Right lobe of liver (tissue), 6 donors: Measurements from ENCODE around the gene CTU2. TPM values are rescaled to one million over a fixed set of nuclear protein-coding genes. Genes with fewer than 3 reads are reported as not detected.

ENCODE experiments used
- ATAC-seq, 4 donors: fragments of 200-7000 bp; cut with Tn5 transposase; one replicate each; pipeline ENCODE4 v1.9.1; 2020; ENCODE audit warnings: mild to moderate bottlenecking in 4 of 4, moderate library complexity in 4 of 4
- DNase-seq, 3 donors: peaks; one replicate each; pipeline ENCODE4 v3.0.0-alpha.2; 2020
- H3K27ac ChIP-seq, 3 donors: fragments of 200-600 bp; one replicate each; pipeline ENCODE4 v1.8.0; 2022
- H3K27me3 ChIP-seq, 2 donors: fragments of 200-600 bp; one replicate each; pipeline ENCODE4 v1.8.0; 2022
- H3K36me3 ChIP-seq, 4 donors: fragments of 200-600 bp; sonication (generic) in 1 of 4; one replicate each; pipeline versions ENCODE4 v1.5.1 to v1.8.0; 2017 to 2022; ENCODE audit warnings: control low read depth in 1 of 4
- H3K4me1 ChIP-seq, 4 donors: fragments of 200-600 bp; sonication (generic) in 1 of 4; one replicate each; pipeline versions ENCODE4 v1.5.1 to v1.8.0; 2017 to 2022; ENCODE audit warnings: control low read depth in 1 of 4
- H3K4me3 ChIP-seq, 3 donors: fragments of 200-600 bp; one replicate each; pipeline ENCODE4 v1.8.0; 2022
- H3K9me3 ChIP-seq, 4 donors: fragments of 200-600 bp; sonication (generic) in 1 of 4; one replicate each; pipeline versions ENCODE4 v1.5.1 to v1.8.0; 2017 to 2022; ENCODE audit warnings: control low read depth in 1 of 4
- POLR2A ChIP-seq: fragments of 450-650 bp; IDR thresholded peaks from one replicate; pipeline ENCODE4 v1.6.1; 2017; ENCODE audit warnings: antibody characterized with exemption, mild to moderate bottlenecking
- WGBS: methylation state at CpG from one replicate; pipeline ENCODE4 v1.1.6; 2018; ENCODE audit warnings: low coverage, low lambda C conversion rate; ENCODE audit not compliant: insufficient coverage; ENCODE audit errors: missing lambda C conversion rate; 5-methylcytosine and 5-hydroxymethylcytosine counted together
- intact Hi-C, 2 donors: fragments of 100-400 bp; cut with DNase I; formaldehyde crosslinking; loops; one replicate each; pipeline versions ENCODE4 v1.11.2 to v1.14.1; 2022
- total RNA-seq, 6 experiments: library from RNA; depleted of rRNA in 2 of 6; stranded (reverse); fragments of >200 nt in 2 of 6; fragmentation: NEBNext Ultra II Directional in 3 of 6; extraction: Animal tissue kit (Norgen Biotek cat#: 25700) in 3 of 6; gene quantifications; one replicate each; pipeline versions ENCODE4 v1.1.0 to v1.2.4, GENCODE V29; 2016 to 2023
- TF ChIP-seq, protein P1 (sequence below), 4 donors: fragments of 200-600 bp in 3 of 4; fragments of 450-650 bp in 1 of 4; IDR thresholded peaks; one replicate each; pipeline versions ENCODE4 v1.5.1 to v1.8.0; 2016 to 2022; ENCODE audit warnings: antibody characterized with exemption in 4 of 4, mild to moderate bottlenecking in 2 of 4
- donor health status: DM: no; HTN: yes; CAD: no.
- donor health status: DM: no; HTN: no; CAD: no.
- donor health status: DM: no; HTN: no; CAD: no.
- donor health status: DM: no; HTN: yes; CAD: no.
- donor health status: DM: no; HTN: yes; CAD: no.

CTU2 gene
- total RNA-seq, 6 experiments from 2014 or later, result 5.0 to 9.5 (median 8.2) TPM

DNA sequence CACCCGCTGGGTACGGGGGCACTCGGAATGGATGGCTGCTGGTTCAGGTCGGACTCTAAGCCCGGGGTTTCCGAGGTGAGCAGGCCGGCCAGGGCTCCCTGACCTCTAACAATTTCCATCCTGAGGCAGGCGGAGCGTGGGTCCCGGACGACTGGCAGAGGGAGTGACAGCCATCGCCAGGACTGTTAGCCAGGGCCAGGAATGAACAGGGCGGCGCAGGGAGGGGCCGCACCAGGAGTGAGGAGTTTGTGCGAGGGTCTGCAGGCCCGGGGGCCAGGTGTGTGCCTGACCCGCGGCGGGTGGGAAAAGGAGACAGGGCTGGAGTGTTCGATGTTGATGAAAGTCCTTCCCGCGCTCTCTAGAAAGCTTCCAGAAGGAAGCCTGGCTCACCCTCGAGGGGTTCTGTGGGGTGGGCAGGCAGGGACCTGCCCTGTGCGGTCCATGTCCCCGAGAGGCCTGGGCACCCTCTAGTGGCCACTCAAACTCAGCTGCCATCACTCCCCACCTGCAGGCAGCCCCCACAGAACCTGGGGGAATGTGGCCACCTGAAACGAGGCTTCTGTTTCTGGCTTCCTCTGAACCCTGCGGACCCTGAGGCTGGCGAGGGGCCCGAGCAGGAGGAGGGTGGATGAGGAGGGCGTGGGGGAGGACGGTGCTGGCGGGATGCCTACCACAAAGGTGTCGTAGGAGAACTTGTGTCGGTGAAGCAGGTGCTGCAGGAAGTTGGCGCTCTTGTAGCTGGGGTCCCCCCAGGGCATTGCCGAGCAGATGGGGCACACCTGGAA is 8.3 kb upstream of the CTU2 start:
- whole genome bisulfite sequencing, result 77% methylated on average over 9 of the region's 37 CpGs
- intact Hi-C loops, result no loop called here
- no peaks in the 10 kb centered on the region for H3K27me3 ChIP-seq
- H3K4me1 ChIP-seq, result peaks cover 0 to 4% (median 0%) of the 10 kb centered on the region in 4 donors
- ATAC-seq (peak in 2 of 4 donors; percentile 5 to 7), DNase-seq (no peak)
- no peak overlapping the region for H3K27ac ChIP-seq
- peaks cover 0 to 9% (median 1%) of the 10 kb centered on the region in 4 donors for H3K36me3 ChIP-seq
- no peaks in the 10 kb centered on the region for H3K9me3 ChIP-seq
- no peak overlapping the region for H3K4me3 ChIP-seq
- TF ChIP-seq POLR2A, result no peak
- TF ChIP-seq, protein P1, sequence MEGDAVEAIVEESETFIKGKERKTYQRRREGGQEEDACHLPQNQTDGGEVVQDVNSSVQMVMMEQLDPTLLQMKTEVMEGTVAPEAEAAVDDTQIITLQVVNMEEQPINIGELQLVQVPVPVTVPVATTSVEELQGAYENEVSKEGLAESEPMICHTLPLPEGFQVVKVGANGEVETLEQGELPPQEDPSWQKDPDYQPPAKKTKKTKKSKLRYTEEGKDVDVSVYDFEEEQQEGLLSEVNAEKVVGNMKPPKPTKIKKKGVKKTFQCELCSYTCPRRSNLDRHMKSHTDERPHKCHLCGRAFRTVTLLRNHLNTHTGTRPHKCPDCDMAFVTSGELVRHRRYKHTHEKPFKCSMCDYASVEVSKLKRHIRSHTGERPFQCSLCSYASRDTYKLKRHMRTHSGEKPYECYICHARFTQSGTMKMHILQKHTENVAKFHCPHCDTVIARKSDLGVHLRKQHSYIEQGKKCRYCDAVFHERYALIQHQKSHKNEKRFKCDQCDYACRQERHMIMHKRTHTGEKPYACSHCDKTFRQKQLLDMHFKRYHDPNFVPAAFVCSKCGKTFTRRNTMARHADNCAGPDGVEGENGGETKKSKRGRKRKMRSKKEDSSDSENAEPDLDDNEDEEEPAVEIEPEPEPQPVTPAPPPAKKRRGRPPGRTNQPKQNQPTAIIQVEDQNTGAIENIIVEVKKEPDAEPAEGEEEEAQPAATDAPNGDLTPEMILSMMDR (IDR thresholded peaks at IDR 0.05), result peak; percentile 28 to 38 (median 36)

DNA sequence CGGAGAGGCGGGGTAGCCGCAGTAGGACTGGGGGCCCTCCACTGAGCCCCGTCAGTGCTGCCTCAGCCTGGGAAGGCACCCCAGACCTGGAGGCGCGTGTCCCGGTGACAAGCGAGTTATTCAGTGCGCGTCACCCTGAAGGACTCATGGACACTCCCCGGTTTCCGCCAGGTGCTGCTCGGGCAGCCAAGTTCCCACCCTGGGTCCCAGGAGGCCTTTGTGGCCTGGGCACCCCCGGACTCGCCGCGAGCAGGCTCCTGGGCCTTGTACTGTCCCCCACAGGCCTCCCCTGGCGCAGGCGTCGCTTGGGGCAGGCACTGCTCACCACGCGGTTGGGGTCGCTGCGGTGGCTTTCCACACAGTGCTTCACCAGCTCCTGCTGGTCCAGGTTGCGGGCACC is 7.7 kb upstream of the CTU2 start:
- H3K36me3 ChIP-seq, result peaks cover 0 to 9% (median 1%) of the 10 kb centered on the region in 4 donors
- no peak for ATAC-seq

DNA sequence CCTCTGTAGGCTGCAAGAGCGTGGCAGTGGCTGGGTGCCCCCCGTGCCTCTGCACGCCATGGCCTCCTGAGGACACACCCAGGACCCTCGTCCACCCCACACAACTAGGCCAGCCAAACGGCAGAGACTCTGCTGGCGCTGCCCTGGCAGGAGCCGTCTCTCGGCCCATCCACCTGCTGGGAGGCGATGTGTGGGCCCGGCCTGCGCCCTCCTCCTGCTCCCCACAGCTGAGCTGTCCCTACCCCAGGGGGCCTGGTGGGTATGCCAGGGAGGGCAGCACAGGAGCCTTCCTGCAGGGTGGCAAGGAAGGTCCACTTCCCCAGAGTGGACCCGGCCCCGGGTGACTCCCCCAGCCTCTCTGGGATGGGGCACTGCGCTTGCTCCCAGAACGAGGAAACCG is 7.1 kb upstream of the CTU2 start:
- DNase-seq (no peak), ATAC-seq (no peak)
- Histone ChIP-seq H3K27ac (no peak overlapping the region), H3K27me3 (no peaks in the 10 kb centered on the region), H3K9me3 (no peaks in the 10 kb centered on the region), H3K36me3 (peaks cover 0 to 9% (median 1%) of the 10 kb centered on the region in 4 donors), H3K4me1 (peaks cover 0 to 4% (median 0%) of the 10 kb centered on the region in 4 donors), H3K4me3 (no peak overlapping the region)
- TF ChIP-seq, protein P1 (IDR thresholded peaks at IDR 0.05), result no peak
- intact Hi-C loops, result no loop called here
- no CpG with 5 or more reads among the region's 16 CpGs for WGBS

More for the DNA sequence above, 7.7 kb upstream of the CTU2 start:
- Histone ChIP-seq H3K4me1 (peaks cover 0 to 4% (median 0%) of the 10 kb centered on the region in 4 donors), H3K9me3 (no peaks in the 10 kb centered on the region), H3K27ac (no peak overlapping the region), H3K27me3 (no peaks in the 10 kb centered on the region), H3K4me3 (no peak overlapping the region)
- no peak for DNase-seq
- intact Hi-C loops, result no loop called here
- 96% methylated on average over 8 of the region's 25 CpGs for WGBS
- TF ChIP-seq POLR2A, result no peak
- TF ChIP-seq, protein P1 (IDR thresholded peaks at IDR 0.05), result no peak

DNA sequence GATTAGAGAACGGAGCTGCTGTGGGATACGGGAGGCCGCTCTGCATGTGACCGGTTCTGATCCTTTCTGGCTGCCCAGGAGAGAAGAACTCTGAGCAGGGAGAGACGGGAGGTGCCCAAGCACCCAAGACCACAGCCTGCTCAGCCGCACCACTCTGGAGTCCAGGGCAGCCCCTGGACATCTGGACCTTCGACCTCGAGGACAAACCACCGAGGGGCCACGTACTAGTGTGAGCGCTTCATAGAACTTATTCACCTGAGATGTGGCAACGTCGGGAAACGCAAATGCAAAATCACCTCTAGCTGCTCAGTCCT is 6.0 kb upstream of the CTU2 start:
- peaks cover 0 to 10% (median 3%) of the 10 kb centered on the region in 4 donors for H3K4me1 ChIP-seq
- H3K27ac ChIP-seq, result peak overlapping the region; percentile 16 to 82 (median 78)
- no peaks in the 10 kb centered on the region for H3K27me3 ChIP-seq
- peaks cover 0 to 9% (median 1%) of the 10 kb centered on the region in 4 donors for H3K36me3 ChIP-seq
- TF ChIP-seq POLR2A, result no peak
- TF ChIP-seq, protein P1 (IDR thresholded peaks at IDR 0.05), result no peak
- no peak for ATAC-seq
- intact Hi-C loops, result no loop called here
- H3K9me3 ChIP-seq, result no peaks in the 10 kb centered on the region
- 57% methylated on average over 13 of the region's 14 CpGs for WGBS
- no peak overlapping the region for H3K4me3 ChIP-seq
- no peak for DNase-seq
